GM12878 (cell line): Measurements from ENCODE around the gene BMERB1.

Experiments
- BACH1 ChIP-seq: fragments of 450-650 bp; IDR thresholded peaks from 2 replicates; pipeline ENCODE4 v1.6.1; 2017; ENCODE audit warnings: mild to moderate bottlenecking, borderline replicate concordance
- BHLHE40 ChIP-seq, 2 experiments: fragments of 450-650 bp in 1 of 2; IDR thresholded peaks; 2 replicates each; pipeline ENCODE4 v1.6.1; 2011 to 2017; ENCODE audit warnings: low read depth in 2 of 2, borderline replicate concordance in 1 of 2, improper control_type of control experiment in 1 of 2, low read length in 1 of 2, mild to moderate bottlenecking in 1 of 2
- BMI1 ChIP-seq: fragments of 450-650 bp; IDR thresholded peaks from 2 replicates; pipeline ENCODE4 v1.6.1; 2016; ENCODE audit warnings: mild to moderate bottlenecking, moderate library complexity, borderline replicate concordance
- EZH2 ChIP-seq: IDR thresholded peaks from 2 replicates; pipeline ENCODE4 v1.6.1; 2012; ENCODE audit warnings: low read depth, mild to moderate bottlenecking, control low read depth, inconsistent platforms, low read length, borderline replicate concordance; ENCODE audit not compliant: control insufficient read depth
- IKZF1 ChIP-seq: fragments of 450-650 bp; conservative IDR thresholded peaks from 2 replicates; pipeline ENCODE4 v1.6.1; 2017; ENCODE audit warnings: antibody characterized with exemption, mild to moderate bottlenecking
- KDM1A ChIP-seq: fragments of 200-600 bp; sonication (generic); IDR thresholded peaks from 2 replicates; pipeline ENCODE4 v1.6.1; 2016; ENCODE audit warnings: borderline replicate concordance
- MAX ChIP-seq: IDR thresholded peaks from 2 replicates; pipeline ENCODE4 v1.6.1; 2012; ENCODE audit warnings: low read depth, low read length, improper control_type of control experiment
- MXI1 ChIP-seq: fragments of 150-350 bp; IDR thresholded peaks from 2 replicates; pipeline ENCODE4 v1.6.1; 2011; ENCODE audit warnings: low read depth, mild to moderate bottlenecking, inconsistent platforms, low read length, improper control_type of control experiment
- RCOR1 ChIP-seq: conservative IDR thresholded peaks from 2 replicates; pipeline ENCODE4 v1.6.1; 2012; ENCODE audit warnings: low read depth, low read length, improper control_type of control experiment
- SIN3A ChIP-seq: IDR thresholded peaks from 2 replicates; pipeline ENCODE4 v1.6.1; 2012; ENCODE audit warnings: low read depth, low read length, improper control_type of control experiment
- SP1 ChIP-seq: IDR thresholded peaks from one replicate; pipeline ENCODE4 v1.6.1; 2011; ENCODE audit warnings: low read depth, low read length
- ZNF207 ChIP-seq: fragments of 450-650 bp; IDR thresholded peaks from 2 replicates; pipeline ENCODE4 v1.6.1; 2014; ENCODE audit warnings: antibody characterized with exemption, mild to moderate bottlenecking, borderline replicate concordance
- TF ChIP-seq, protein P1 (sequence below), 3 experiments: IDR thresholded peaks in 2 of 3; conservative IDR thresholded peaks in 1 of 3; 2 replicates each; pipeline ENCODE4 v1.5.1; 2011; ENCODE audit warnings: low read depth in 3 of 3, low read length in 3 of 3, mild to moderate bottlenecking in 3 of 3, control low read depth in 2 of 3, moderate library complexity in 2 of 3, inconsistent platforms in 1 of 3, mixed read lengths in 1 of 3; ENCODE audit not compliant: control insufficient read depth in 2 of 3, insufficient read depth in 1 of 3; ENCODE audit errors: extremely low read depth in 1 of 3

DNA sequence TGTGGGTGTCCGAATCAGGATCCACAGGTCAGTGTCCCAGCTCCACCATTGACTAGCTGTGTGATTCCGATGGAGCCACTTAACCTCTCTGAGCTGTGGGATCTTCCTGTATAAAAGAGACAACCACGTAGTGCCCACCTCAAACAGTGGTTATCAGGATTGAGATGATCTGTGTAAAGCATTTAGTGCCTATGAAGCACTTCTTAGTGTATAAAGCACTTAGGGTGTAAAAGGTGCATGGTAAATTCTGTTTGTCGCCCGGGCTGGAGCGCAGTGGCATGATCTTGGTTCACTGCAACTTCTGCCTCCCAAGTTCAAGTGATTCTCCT lies 113.3 kb downstream of the BMERB1 start:
- TF ChIP-seq, protein P1, sequence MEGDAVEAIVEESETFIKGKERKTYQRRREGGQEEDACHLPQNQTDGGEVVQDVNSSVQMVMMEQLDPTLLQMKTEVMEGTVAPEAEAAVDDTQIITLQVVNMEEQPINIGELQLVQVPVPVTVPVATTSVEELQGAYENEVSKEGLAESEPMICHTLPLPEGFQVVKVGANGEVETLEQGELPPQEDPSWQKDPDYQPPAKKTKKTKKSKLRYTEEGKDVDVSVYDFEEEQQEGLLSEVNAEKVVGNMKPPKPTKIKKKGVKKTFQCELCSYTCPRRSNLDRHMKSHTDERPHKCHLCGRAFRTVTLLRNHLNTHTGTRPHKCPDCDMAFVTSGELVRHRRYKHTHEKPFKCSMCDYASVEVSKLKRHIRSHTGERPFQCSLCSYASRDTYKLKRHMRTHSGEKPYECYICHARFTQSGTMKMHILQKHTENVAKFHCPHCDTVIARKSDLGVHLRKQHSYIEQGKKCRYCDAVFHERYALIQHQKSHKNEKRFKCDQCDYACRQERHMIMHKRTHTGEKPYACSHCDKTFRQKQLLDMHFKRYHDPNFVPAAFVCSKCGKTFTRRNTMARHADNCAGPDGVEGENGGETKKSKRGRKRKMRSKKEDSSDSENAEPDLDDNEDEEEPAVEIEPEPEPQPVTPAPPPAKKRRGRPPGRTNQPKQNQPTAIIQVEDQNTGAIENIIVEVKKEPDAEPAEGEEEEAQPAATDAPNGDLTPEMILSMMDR (IDR thresholded peaks at IDR 0.05 in 2 of 3, conservative IDR thresholded peaks at IDR 0.05 in 1 of 3; ENCODE audit: control insufficient read depth in 2 of 3, extremely low read depth in 1 of 3, insufficient read depth in 1 of 3, low read depth in 3 of 3, low read length in 3 of 3), result no peak
- no peak for TF ChIP-seq MAX
- no peak for TF ChIP-seq SP1
- no peak for TF ChIP-seq KDM1A
- no peak for TF ChIP-seq ZNF207
- no peak for TF ChIP-seq SIN3A
- TF ChIP-seq BMI1, result no peak
- TF ChIP-seq BHLHE40 (IDR thresholded peaks at IDR 0.05; ENCODE audit: borderline replicate concordance in 1 of 2, low read depth in 2 of 2, low read length in 1 of 2), result no peak
- TF ChIP-seq BACH1, result no peak
- TF ChIP-seq EZH2, result no peak
- TF ChIP-seq IKZF1, result no peak
- no peak for TF ChIP-seq MXI1
- TF ChIP-seq RCOR1, result no peak
